Measurements from ENCODE around the gene BANF2. TPM values are rescaled to one million over a fixed set of nuclear protein-coding genes. Genes with fewer than 3 reads are reported as not detected.

The BANF2 gene
- total and polyA plus RNA-seq, 2 of the 4 experiments (the other 2 are of a cell fraction), result not detected

- Histone ChIP-seq H3K23ac (ENCODE audit: low read depth, low read length) (no peak overlapping the region), H3K9ac (ENCODE audit: low read depth, low read length) (no peak overlapping the region), H3K27ac (ENCODE audit: insufficient read depth, low read length) (no peak overlapping the region), H3K79me1 (ENCODE audit: low read depth in 1 of 2, low read length in 2 of 2) (no peaks in the 10 kb centered on the region), H2AK5ac (ENCODE audit: low read depth, low read length) (no peak overlapping the region), H2BK20ac (ENCODE audit: low read depth, low read length) (no peak overlapping the region), H4K20me1 (ENCODE audit: insufficient read depth, low read length) (no peaks in the 10 kb centered on the region), H3K56ac (ENCODE audit: extremely low read depth, insufficient read depth, low read length) (no peak overlapping the region), H4K8ac (ENCODE audit: low read depth in 2 of 2, low read length in 2 of 2) (no peak overlapping the region), H4K5ac (ENCODE audit: low read depth, low read length) (no peak overlapping the region), H3K9me1 (ENCODE audit: insufficient read depth, low read length) (no peaks in the 10 kb centered on the region), H3K27me3 (ENCODE audit: control insufficient read depth, insufficient read depth, low read length) (peaks cover 23% of the 10 kb centered on the region), H3K4me3 (ENCODE audit: insufficient read depth, low read depth, low read length) (no peak overlapping the region), H2BK15ac (ENCODE audit: low read depth, low read length) (no peak overlapping the region), H3K18ac (ENCODE audit: low read depth, low read length) (no peak overlapping the region), H3K14ac (replicated peaks; ENCODE audit: low read depth, low read length) (no peak overlapping the region), H2BK5ac (ENCODE audit: low read depth, low read length, poor library complexity, severe bottlenecking) (no peak overlapping the region), H4K91ac (ENCODE audit: insufficient read depth, low read depth, low read length) (no peak overlapping the region), H2AFZ (replicated peaks; ENCODE audit: low read length, poor library complexity) (no peak overlapping the region), H2AK9ac (replicated peaks; ENCODE audit: low read depth, low read length, poor library complexity) (no peak overlapping the region), H3K36me3 (ENCODE audit: control insufficient read depth, insufficient read depth, low read length) (no peaks in the 10 kb centered on the region), H3K4ac (ENCODE audit: low read depth, low read length) (no peak overlapping the region), H3K9me3 (ENCODE audit: control insufficient read depth, insufficient read depth, low read length) (no peaks in the 10 kb centered on the region), H3K4me2 (ENCODE audit: low read depth, low read length) (no peak overlapping the region), H3K4me1 (ENCODE audit: control insufficient read depth, insufficient read depth, low read length) (0 out of 2 replicates have a peak, but pooled peaks cover 2% of the 10 kb centered on the region), H2BK120ac (ENCODE audit: low read depth, low read length) (no peak overlapping the region)
- BruUV-seq (replicated peaks), result no TSS peak
- no CpG with 5 or more reads among the region's 4 CpGs for WGBS, 2 experiments (ENCODE audit: extremely low coverage in 2 of 2, insufficient read length in 1 of 2)
- dilution Hi-C loops (cut with HindIII; ENCODE audit: low sequenced_read_pairs, unreplicated experiment) (no loop called here), intact Hi-C loops (cut with micrococcal nuclease) (no loop called here), in situ Hi-C loops (cut with MboI; ENCODE audit: low sequenced_read_pairs) (no loop called here)
- no peak for DNase-seq
- ATAC-seq (ENCODE audit: low read depth), result no peak
- POLR2A ChIA-PET (ENCODE audit: unreplicated experiment), result no interaction called here
- no peak for TF ChIP-seq CTCF (conservative IDR thresholded peaks at IDR 0.05; ENCODE audit: low read depth, low read length)
- CTCF ChIA-PET, result no interaction called here
Measured at GRCh38 chr20:17726902-17727301, 27.1 kb downstream of the BANF2 start.

Measured in IMR-90 (cell line).